Renal cortical epithelial cell (primary cell): Measurements from ENCODE around the gene PSMD1. TPM values are rescaled to one million over a fixed set of nuclear protein-coding genes. Genes with fewer than 3 reads are reported as not detected.
"Not testable (repeated sequence)": the region's sequence is repeated elsewhere in the genome, so short reads cannot be mapped to it uniquely, and the experiment has no call there.

ENCODE experiments used
- DNase-seq: peaks from one replicate; pipeline ENCODE4 v3.0.0-alpha.2; 2011; ENCODE audit warnings: low read depth
- total RNA-seq: library from RNA; depleted of rRNA; stranded (reverse); fragments of >200 nt; gene quantifications from 2 replicates; pipeline ENCODE4 v1.2.3, GENCODE V29; 2014

Gene PSMD1
- total RNA-seq, 1 donor from 2014 or later, result 121 TPM

DNA sequence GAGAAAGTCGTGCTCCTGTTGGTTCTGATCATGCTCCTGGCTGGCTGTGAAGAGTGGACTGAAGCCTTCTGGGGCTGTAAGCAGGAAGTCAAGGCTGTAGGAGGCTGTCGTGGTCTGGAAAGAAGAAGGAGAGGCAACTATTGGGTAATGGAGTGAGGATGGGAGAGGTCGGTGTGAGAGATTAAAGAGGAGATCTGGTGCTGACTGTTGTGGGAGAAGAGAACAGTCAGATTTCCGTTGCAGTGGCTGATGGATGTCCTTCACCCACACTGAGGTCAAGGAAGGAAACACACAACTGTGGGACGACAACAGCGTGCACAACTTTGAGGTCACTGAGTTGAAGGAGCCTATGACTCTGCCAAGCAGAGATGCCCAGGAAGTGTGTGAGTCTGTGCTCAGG is 2.8 kb upstream of the PSMD1 start:
- no peak for DNase-seq

DNA sequence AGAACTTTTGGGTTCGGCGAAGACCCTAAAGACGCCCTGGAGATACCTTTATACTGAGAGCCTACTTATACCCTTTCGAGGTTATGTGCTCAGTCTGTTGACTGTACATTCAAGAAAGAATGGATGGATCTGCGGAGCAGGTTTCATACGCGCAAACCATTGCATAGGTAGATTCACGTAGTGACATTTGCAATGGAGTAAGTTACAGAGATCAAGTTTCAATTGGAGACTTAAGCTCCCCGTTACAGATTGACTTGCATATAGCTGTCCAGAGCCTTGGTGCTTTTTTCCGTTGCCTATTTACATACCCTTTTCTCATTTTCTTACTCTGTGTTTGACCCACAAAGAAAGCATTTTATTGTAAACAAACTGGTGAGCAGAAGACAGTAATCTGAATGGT is 923 bp downstream of the PSMD1 start:
- DNase-seq, result peak; percentile 48

DNA sequence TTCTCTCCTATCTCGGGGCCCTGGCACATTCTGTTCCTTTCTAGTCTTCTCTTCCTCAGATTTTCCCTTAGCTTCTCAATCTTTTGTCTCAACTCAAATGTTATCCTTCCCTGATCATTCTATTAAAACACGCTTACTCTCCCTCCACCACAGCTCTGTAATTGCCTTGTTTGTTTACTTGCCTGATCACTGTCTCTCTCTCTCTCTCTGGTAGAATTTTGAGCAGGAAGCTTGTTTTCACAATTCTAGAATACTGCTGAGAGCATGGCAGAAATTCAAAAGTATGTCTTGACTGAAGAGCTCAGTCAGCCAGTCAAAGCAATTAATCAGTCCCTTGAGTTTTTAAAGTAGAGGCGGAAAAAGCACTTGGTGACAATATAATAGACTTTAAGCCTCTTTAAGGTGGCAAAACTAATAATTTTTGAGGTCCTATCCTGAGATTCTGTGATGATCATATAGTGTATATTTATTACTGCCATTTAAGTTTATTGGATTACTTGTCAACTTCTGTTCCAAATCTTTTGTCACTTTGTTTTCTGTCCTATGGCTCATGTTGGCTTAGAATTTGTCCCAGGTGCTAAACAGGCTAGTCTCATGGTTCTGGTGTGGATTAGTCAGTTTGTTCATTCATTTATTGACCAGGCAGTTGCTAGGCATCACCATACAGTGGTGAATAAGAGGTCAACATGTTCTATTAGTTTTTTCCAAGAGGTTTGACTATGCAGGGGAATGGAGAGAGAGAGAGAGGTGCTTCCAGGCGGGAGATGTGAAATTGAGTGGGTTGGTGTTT is 2.3 kb downstream of the PSMD1 start:
- DNase-seq, result peak; percentile 78

DNA sequence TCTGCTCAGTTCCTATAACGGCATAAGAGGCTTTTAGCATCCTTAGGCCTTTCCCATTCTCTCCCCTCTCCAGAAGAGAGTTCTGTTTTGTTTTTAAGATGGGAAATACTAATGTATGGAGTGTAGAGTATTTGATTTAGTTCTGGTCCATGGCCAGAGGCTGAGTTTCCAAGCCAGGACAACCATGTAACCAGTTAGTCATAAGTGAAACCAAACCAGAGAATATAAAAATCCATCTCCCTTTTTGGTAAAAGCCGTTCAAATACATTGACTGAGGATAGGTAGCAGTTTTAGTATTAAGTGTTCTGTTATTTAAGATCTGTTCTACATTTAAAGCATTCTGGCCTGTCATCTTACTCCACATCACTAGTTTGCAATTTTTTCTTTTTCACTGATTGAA is 3.1 kb downstream of the PSMD1 start:
- DNase-seq, result no peak

DNA sequence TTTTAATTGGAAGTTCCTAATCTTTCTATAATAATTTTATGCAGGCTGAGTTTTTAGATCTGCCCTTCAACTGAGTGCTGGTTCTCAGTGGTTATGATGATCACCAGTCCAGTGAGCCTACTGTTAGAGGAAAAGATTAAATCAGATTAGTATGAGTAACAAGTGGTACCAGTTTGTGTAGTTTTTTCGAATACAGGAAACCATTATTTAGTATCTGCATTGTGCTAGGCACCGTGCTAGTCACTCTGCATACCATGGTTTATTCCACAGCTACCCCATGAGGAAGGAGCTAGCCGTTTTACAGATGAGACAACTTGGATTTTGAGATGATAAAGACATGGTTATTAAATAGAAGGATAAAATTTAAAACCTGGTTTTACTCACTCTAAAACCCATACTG is 6.1 kb downstream of the PSMD1 start:
- no peak for DNase-seq

DNA sequence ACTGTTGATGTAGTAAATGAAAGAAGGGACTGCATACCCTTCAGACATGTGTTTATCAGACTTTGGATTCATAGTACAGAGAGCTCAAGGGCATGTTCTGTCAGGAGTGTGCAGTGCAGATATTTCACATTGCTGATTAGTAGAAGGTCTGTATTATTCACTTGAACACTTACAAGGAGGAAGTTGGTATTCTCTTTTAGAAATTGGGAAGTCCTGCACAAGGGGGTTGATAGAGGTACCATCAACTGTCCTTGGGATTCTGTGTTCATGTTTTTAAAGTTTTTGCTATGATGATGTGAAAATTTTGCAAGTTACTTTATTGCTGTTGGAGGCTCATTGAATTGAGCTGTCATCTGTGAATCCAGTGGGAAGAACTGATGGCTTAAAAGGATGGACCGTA is 6.7 kb downstream of the PSMD1 start:
- no peak for DNase-seq

DNA sequence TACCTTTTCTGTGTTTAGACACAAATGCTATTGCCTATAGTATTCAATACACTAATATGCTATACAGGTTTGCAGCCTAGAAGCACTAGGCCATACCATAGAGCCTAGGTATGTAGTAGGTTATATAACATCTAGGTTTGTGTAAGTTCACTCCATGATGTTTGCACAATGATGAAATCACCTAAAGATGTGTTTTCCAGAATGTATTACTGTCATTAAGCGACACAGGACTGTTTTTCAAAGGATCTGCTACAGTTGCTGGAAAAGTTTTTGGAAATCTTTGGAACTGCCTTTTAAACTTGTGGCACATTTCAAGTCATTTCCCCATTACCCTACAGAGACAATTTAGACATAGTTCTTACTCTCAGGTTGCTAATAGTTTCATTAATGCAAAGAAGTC is 9.3 kb downstream of the PSMD1 start:
- DNase-seq, result no peak

DNA sequence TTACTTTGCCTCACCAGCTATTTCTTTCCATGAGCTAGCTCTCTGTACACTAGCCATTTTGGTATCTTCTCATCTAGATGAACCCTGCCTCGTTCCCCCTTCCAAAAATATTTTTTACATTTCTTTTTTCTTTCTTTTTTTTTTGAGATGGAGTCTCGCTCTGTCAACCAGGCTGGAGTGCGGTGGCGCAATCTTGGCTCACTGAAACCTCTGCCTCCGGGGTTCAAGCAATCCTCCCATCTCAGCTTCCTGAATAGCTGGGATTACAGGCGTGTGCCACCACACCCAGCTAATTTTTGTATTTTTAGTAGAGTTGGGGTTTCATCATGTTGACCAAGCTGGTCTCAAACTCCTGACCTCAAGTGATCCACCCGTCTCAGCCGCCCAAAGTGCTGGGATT is 10.9 kb downstream of the PSMD1 start:
- not testable (repeated sequence) for DNase-seq

DNA sequence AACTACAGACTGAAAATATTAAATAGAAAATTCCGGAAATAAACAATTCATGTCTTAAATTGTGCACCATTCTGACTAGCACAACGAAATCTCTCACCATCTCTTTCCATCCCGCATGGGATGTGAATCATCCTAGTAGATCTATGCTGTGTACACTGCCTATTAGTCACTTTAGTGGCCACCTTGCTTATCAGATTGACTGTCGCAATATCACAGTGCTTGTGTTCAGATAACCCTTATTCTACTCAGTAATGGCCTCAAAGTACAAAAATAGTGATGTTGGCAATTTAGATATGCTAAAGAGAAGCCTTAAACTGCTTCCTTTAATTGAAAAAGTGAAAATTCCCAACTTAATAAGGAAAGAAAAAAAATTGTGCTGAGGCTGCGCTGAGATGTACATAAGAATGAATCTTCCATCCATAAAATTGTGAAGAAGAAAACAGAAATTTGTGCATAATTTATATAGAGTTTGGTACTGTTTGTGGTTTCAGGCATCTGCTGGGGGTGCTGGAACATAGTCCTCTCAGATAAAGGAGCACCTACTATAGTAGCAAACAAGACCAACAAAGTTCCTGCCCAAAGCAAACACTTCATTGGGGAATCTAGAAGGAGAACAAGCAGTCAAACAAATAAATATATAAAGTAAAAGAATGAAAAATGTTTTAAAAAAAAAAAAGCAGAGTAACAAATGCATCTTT is 12.0 kb downstream of the PSMD1 start:
- DNase-seq, result peak; percentile 17

DNA sequence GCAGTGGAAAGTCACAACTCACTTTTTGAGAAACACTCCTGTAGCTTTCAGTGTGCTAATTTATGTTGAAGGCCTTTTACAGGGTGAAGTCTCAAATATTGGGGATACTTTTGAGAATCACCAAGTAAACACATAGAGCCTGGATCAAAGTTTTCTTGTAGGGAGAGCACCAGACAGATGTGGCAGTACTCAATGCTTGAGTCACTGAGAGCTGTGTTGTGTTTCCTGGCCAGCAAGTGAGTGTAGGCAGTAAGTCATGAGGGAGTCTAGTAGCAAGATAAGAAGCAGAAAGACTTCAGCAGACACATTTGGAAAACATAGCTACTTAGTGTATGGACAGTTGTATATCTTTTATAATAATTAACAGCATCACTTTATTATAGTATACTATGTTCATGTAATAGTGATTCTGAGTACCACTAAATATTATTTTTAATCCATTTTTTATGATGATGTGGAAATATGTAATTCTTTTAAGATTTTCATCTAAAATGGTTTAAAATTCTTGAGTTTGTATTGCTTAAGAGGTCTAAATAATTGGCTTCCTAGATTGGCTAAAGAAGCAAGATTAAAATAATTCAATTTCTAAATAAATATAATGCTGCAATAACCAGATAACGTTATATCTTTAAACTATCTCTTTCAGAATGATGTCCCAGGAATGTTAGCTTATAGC is 12.8 kb downstream of the PSMD1 start:
- no peak for DNase-seq

DNA sequence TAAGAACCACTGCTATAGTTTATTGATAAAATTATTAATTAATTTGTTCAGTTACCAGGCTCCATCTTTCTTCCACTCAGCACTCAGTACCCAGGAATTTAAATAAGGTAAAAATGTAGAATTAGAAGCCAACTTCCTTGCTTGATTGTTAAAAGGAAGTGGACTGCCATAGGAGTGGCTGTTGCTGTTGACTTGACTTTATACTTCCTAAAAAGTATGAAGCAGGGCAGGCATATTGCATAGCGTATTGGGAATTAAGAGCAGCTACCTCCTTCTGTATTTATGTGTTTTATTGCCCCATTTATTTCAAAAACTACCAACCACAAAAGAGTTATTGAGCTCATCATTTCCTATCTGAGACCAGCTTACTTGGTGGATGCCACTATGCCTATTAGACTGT is 27.9 kb downstream of the PSMD1 start:
- DNase-seq, result no peak

DNA sequence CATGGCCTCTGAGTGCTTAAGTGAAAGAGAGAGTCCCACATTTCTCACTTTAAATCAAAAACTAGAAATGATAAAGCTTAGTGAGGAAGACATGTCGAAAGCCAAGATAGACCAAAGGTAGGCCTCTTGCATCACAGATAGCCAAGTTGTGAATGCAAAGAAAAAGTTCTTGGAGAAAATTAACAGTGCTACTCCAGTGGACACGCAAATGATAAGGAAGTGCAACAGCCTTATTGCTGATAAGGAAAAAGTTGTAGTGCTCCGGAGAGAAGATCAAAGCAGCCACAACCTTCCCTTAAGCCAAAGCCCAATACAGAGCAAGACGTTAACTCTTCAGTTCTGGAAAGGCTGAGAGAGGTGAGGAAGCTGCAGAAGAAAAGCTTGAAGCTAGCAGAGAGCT is 32.1 kb downstream of the PSMD1 start:
- DNase-seq, result no peak

DNA sequence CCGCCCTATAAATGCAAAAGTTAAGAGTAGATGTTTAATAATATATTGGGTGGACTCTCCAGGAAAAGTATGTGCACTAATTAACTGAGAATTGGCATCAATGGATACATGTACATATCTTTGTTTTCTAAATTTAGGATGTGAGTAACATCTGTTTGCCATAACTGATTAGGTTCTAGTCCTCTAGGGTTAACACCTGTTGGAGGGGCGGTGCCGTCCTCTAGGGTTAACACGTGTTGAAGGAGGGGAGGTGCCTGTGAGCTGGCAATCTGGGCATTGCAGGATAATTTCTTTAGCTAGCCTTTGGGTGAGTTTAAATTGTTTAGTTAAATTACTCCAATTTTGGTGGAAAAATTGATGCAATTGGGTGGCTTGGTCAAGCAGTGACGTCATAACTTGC is 37.3 kb downstream of the PSMD1 start:
- no peak for DNase-seq

DNA sequence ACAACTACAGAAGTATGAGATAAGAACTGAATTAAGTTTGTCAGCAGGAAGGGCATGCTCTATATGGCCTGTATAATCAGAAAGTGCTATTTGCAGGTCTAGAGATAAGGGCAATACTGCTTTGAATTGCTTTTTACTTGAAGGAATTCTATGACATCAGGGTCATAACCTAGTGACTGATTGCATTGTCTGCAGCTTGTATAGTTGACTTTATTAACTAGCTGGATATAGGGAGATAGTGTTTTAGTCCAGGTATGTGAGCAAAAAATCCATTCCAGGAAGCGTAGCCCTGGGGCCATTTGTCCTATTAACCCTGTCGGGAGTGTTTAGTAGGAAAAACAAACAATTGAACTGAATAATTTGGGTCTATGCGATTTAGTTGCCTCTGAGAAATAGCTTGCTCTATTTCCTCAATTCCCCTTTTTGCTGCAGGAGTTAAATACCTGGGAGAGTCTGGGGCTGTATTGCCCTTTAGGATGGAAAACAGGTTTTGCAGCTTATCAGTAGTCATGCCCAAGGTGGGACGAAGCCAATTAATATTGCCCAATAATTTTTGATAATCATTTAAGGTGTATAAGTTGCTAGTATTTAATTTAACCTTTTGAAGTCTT is 38.2 kb downstream of the PSMD1 start:
- no peak for DNase-seq

DNA sequence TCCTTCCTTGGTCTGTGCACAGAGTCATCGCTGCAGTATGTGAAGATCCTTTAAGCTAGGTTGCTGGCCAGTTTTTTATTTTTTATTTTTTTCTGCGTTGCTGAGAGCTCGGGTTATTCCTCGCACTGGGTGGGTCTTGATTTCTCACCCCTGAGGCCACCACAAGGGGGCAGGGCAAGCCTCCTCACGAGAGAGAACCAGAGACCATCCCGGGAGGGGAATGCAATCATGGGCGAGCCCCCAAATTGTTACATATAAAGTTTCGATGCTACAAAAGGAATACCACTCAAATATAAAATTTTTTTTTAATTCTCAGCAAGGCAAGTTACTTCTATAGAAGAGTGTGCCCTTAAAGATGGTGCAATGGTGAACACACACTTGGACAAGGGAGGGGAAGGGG is 43.3 kb downstream of the PSMD1 start:
- DNase-seq, result no peak

DNA sequence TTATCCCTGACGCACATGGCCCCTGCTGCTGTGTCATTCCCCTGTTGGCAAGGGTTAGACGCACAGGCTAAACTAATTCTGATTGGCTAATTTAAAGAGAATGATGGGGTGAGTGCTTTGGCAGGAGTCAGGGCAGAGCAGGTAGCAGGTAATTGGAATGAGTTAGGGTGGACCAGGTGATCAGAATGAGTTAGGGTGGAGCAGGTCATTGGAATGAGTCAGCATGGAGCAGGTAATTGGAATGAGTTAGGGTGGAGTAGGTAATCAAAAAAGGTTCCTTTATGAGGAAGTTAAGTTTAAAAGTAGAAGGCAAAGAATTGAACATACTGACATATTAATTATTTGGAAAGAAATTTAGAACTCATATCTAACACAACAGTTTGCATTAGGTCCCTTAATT is 43.7 kb downstream of the PSMD1 start:
- not testable (repeated sequence) for DNase-seq

DNA sequence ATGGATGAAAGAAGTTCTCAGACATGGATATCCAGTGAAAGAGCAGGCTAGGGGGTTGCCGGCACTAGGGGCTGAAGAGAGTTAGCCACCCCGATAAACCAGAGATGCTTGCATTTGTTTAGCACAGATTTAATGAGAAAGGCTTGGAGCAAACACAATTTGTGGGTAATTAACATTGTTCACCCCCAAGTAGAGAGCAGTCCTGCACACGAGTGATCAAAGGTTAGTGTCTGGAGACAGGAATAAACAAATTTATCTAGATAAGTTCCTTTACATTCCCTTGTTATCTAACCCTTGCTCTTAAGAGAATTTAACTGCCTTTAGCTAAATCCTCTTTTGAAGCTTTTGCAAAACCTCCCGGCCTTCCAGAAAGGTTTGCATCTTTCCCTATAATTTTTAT is 44.3 kb downstream of the PSMD1 start:
- no peak for DNase-seq

DNA sequence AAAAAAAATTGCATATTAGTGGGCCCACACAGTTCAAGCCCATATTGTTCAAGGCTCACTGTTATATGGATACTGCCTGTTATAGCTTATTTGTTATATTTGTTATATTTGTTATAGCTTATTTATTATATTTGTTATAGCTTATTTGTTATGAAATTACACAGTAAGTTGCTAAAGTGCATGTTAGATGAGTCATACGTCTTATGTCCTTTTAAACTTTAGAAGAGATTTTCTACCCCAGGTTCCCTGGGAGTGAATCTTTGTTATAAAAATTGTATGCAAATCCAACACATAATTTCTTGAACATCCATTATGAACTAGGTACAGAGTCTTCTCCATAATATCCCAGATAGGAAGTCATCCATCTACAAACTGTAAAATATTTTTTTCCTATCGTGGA is 46.1 kb downstream of the PSMD1 start:
- no peak for DNase-seq

DNA sequence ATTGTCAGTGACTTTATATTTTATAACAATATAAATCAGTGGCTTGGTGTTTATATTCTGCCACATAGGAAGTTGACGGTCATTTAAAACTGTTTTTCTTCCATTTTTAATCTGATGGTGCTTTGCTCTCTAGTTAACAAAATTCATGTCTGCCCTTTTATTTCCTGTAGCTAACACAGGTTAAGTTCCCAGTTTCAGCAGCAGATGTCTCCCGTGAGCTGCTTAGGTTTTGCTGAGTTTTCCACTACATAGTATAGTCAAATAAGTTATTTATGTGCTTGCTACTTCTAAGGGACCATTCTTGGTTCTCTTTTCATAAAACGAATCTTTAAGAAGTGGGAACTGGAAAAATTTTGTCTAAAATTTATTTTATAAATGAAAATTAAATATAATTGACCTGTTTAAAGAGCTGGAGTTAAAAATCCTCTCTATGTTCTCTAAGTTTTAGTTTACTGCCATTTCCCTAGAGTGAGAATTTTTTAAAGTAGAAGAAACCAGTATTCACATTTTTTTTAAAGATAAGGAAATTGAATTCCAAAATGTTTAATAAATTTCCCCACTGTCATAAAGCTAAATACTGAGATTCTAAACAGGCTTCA is 47.5 kb downstream of the PSMD1 start:
- DNase-seq, result peak; percentile 64

DNA sequence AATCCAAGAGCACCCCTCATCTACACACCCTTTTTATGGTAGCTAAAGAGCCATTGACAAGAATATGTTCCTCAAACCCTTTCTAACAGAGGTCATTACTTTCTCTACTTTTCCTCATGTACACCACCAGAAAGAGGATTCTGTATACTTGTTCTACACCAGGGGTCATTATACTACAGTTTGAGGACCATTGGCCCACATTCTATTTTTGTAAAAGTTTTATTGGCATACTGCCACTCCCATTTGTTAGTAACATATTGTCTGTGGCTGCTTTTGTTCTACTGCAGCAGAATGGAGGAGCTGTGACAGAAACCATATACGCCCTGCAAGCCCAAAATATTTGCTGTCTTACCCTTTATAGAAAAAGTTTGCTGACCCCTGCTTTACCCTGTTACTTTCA is 53.9 kb downstream of the PSMD1 start:
- peak; percentile 45 for DNase-seq

DNA sequence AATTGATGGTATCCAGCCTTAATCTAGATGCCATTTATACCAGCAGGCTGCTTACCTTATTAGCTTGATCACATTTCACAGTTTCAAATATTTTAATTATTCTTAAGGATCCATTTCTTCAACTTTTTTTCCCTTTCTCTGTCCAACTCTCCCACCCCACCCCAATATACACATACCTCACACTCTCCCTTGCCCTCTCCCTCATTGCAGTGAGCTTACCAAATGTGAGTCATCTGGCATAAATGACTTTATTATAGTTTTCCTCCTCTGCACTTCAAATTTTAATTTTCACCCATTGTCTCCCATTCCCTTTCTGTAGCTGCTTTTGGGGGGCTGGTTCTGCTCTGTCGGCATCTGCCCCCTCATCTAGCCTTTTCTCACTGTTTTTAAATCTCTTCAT is 55.3 kb downstream of the PSMD1 start:
- DNase-seq, result peak; percentile 38

DNA sequence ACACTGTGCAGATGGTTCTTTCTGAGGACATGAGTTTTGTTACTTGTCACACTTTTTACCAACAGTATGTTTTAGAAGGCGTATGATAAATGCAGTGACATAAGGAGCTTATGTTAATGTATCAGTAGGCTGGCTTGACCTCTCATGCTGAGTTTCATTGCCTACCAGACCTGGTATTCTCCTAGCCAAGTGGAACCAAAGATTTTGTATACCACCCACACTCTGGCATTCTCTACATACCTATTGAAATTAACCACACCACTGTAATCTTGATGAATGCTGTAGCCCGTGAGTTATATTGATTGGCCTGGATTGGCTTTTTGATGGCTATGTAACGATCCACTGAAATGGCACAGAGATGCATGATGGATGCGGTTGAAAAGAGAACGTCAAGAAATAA is 56.8 kb downstream of the PSMD1 start:
- DNase-seq, result peak; percentile 60
